ENCODE results near the gene ADGRB2. TPM values are rescaled to one million over a fixed set of nuclear protein-coding genes. Genes with fewer than 3 reads are reported as not detected.

The ADGRB2 gene
- total and polyA plus RNA-seq, 8 donors = 0.61 to 4.9 (median 1.9) TPM; not detected in 1

- no peaks in the 10 kb centered on the region for H3K36me3 ChIP-seq
- H3K27me3 ChIP-seq = no peaks in the 10 kb centered on the region
- no peak overlapping the region for H3K4me3 ChIP-seq
Observed at GRCh38 chr1:31732343-31732742, 31.8 kb downstream of the ADGRB2 start.

GRCh38 chr1:31731049-31731565 lies 33.0 kb downstream of the ADGRB2 start:
- Histone ChIP-seq H3K36me3 (no peaks in the 10 kb centered on the region), H3K27me3 (no peaks in the 10 kb centered on the region), H3K4me1 (peaks cover 0 to 1% (median 0%) of the 10 kb centered on the region in 4 donors), H3K4me3 (no peak overlapping the region), H3K27ac (no peak overlapping the region), H3K9me3 (no peaks in the 10 kb centered on the region)
- intact Hi-C loops (cut with DNase I; ENCODE audit: low total_unique reads) = no loop called here
- DNase-seq = no peak
- WGBS, 5 donors = 89 to 100% (median 91%) methylated on average over 3 to 12 of the region's 12 CpGs
- TF ChIP-seq POLR2A (IDR thresholded peaks at IDR 0.05) (no peak), EP300 (IDR thresholded peaks at IDR 0.05) (no peak), POLR2AphosphoS5 (IDR thresholded peaks at IDR 0.05) (no peak), CTCF (IDR thresholded peaks at IDR 0.05) (no peak)

More at GRCh38 chr1:31732343-31732742, 31.8 kb downstream of the ADGRB2 start:
- H3K4me1 ChIP-seq = peaks cover 0 to 11% (median 6%) of the 10 kb centered on the region in 4 donors
- TF ChIP-seq CTCF (IDR thresholded peaks at IDR 0.05) (no peak), POLR2A (IDR thresholded peaks at IDR 0.05) (no peak), EP300 (IDR thresholded peaks at IDR 0.05) (no peak), POLR2AphosphoS5 (IDR thresholded peaks at IDR 0.05) (no peak)
- H3K27ac ChIP-seq = no peak overlapping the region
- DNase-seq = no peak
- intact Hi-C loops (cut with DNase I; ENCODE audit: low total_unique reads) = no loop called here
- WGBS, 5 donors = 74 to 84% (median 78%) methylated on average over 4 to 6 of the region's 6 CpGs
- no peaks in the 10 kb centered on the region for H3K9me3 ChIP-seq

GRCh38 chr1:31730336-31731048 lies 33.6 kb downstream of the ADGRB2 start:
- TF ChIP-seq CTCF (IDR thresholded peaks at IDR 0.05) (no peak), POLR2A (IDR thresholded peaks at IDR 0.05) (no peak), EP300 (IDR thresholded peaks at IDR 0.05) (no peak), POLR2AphosphoS5 (IDR thresholded peaks at IDR 0.05) (no peak)
- intact Hi-C loops (cut with DNase I; ENCODE audit: low total_unique reads) = no loop called here
- H3K36me3 ChIP-seq = no peaks in the 10 kb centered on the region
- no peak for DNase-seq
- H3K4me1 ChIP-seq = no peaks in the 10 kb centered on the region
- no peak overlapping the region for H3K27ac ChIP-seq
- H3K27me3 ChIP-seq = no peaks in the 10 kb centered on the region
- 86 to 91% (median 91%) methylated on average over 13 to 25 of the region's 25 CpGs for WGBS, 5 donors
- H3K9me3 ChIP-seq = no peaks in the 10 kb centered on the region
- no peak overlapping the region for H3K4me3 ChIP-seq

GRCh38 chr1:31727849-31728248 lies 36.3 kb downstream of the ADGRB2 start:
- intact Hi-C loops (cut with DNase I; ENCODE audit: low total_unique reads) = no loop called here
- Histone ChIP-seq H3K4me1 (no peaks in the 10 kb centered on the region), H3K9me3 (no peaks in the 10 kb centered on the region), H3K4me3 (no peak overlapping the region), H3K36me3 (no peaks in the 10 kb centered on the region), H3K27me3 (no peaks in the 10 kb centered on the region), H3K27ac (no peak overlapping the region)
- WGBS, 5 donors = 81 to 87% (median 85%) methylated on average over 4 to 19 of the region's 19 CpGs
- DNase-seq = no peak
- no peak for TF ChIP-seq POLR2AphosphoS5 (IDR thresholded peaks at IDR 0.05)
- no peak for TF ChIP-seq EP300 (IDR thresholded peaks at IDR 0.05)
- TF ChIP-seq CTCF (IDR thresholded peaks at IDR 0.05) = no peak
- TF ChIP-seq POLR2A (IDR thresholded peaks at IDR 0.05) = no peak
